Activated T-helper 2 cell treated with anti-CD3 and anti-CD28 coated beads, Interferon-gamma antibody, Interleukin-2, Interleukin-4, amounts not matched to agents 10 μg/mL and 5 μg/mL and 100 μg/mL, durations not matched to agents 14 hours and 24 hours and 36 hours (primary cell): ENCODE data around the gene UBE2C. TPM values are rescaled to one million over a fixed set of nuclear protein-coding genes. Genes with fewer than 3 reads are reported as not detected.

ENCODE experiments used
- DNase-seq: peaks from one replicate; pipeline ENCODE4 v3.0.0; 2021; ENCODE audit warnings: low spot score
- H3K27ac Mint-ChIP-seq: one replicate; pipeline ENCODE4 v1.8.0; 2021; ENCODE audit warnings: mixed read lengths
- H3K27me3 Mint-ChIP-seq: one replicate; pipeline ENCODE4 v1.8.0; 2021; ENCODE audit warnings: low read depth, mixed read lengths
- H3K36me3 Mint-ChIP-seq: one replicate; pipeline ENCODE4 v1.8.0; 2021; ENCODE audit warnings: low read depth, mixed read lengths
- H3K4me1 Mint-ChIP-seq: one replicate; pipeline ENCODE4 v1.8.0; 2021; ENCODE audit warnings: low read depth, mixed read lengths
- H3K4me3 Mint-ChIP-seq: one replicate; pipeline ENCODE4 v1.8.0; 2021; ENCODE audit warnings: low read depth, mild to moderate bottlenecking, moderate library complexity, mixed read lengths
- H3K9me3 Mint-ChIP-seq: one replicate; pipeline ENCODE4 v1.8.0; 2021; ENCODE audit warnings: mixed read lengths
- intact Hi-C: fragments of 100-400 bp; cut with micrococcal nuclease; formaldehyde crosslinking; loops from one replicate; pipeline ENCODE4 v1.15.1; 2023
- total RNA-seq: library from RNA; stranded (reverse); gene quantifications from 2 replicates; pipeline ENCODE4 v1.2.3, GENCODE V29; 2022

The UBE2C gene
- total RNA-seq, 1 donor from 2014 or later = 145 TPM

GRCh38 chr20:45813006-45813340, 529 bp downstream of the UBE2C start:
- H3K4me3 Mint-ChIP-seq = peak overlapping the region; percentile 90

GRCh38 chr20:45813489-45813888, 1.0 kb downstream of the UBE2C start:
- Mint-ChIP-seq H3K9me3 (no peaks in the 10 kb centered on the region), H3K27ac (peak overlapping the region; percentile 69), H3K4me3 (peak overlapping the region; percentile 90), H3K27me3 (no peaks in the 10 kb centered on the region), H3K4me1 (peaks cover 26% of the 10 kb centered on the region), H3K36me3 (peaks cover 76% of the 10 kb centered on the region)
- intact Hi-C loops = loop anchor here (2.0 to 5.0 kb wide), 3 partner anchors 44 to 159 kb away; partner anchors contain the start of genes ACOT8, SPATA25, ZNF335 and ZSWIM3
- no peak for DNase-seq

More at GRCh38 chr20:45813006-45813340, 529 bp downstream of the UBE2C start:
- intact Hi-C loops = loop anchor here (2.0 to 5.0 kb wide), 3 partner anchors 44 to 160 kb away; partner anchors contain the start of genes ACOT8, SPATA25, ZNF335 and ZSWIM3
- H3K27ac Mint-ChIP-seq = peak overlapping the region; percentile 69
- DNase-seq = no peak
- H3K36me3 Mint-ChIP-seq = peaks cover 77% of the 10 kb centered on the region
- H3K4me1 Mint-ChIP-seq = peaks cover 26% of the 10 kb centered on the region
- H3K27me3 Mint-ChIP-seq = no peaks in the 10 kb centered on the region
- H3K9me3 Mint-ChIP-seq = no peaks in the 10 kb centered on the region

GRCh38 chr20:45814314-45814713, 1.9 kb downstream of the UBE2C start:
- H3K27me3 Mint-ChIP-seq = no peaks in the 10 kb centered on the region
- no peak overlapping the region for H3K4me3 Mint-ChIP-seq
- no peak overlapping the region for H3K27ac Mint-ChIP-seq
- peaks cover 68% of the 10 kb centered on the region for H3K36me3 Mint-ChIP-seq
- intact Hi-C loops = loop anchor here (5.0 kb wide), 2 partner anchors 43 to 73 kb away; partner anchors contain the start of genes ACOT8, SPATA25 and ZSWIM3
- no peak for DNase-seq
- H3K9me3 Mint-ChIP-seq = no peaks in the 10 kb centered on the region
- peaks cover 26% of the 10 kb centered on the region for H3K4me1 Mint-ChIP-seq

GRCh38 chr20:45816951-45817350, 4.5 kb downstream of the UBE2C start:
- Mint-ChIP-seq H3K27ac (no peak overlapping the region), H3K36me3 (peaks cover 44% of the 10 kb centered on the region), H3K27me3 (peaks cover 8% of the 10 kb centered on the region), H3K4me3 (no peak overlapping the region), H3K9me3 (no peaks in the 10 kb centered on the region), H3K4me1 (peaks cover 20% of the 10 kb centered on the region)
- intact Hi-C loops = no loop called here
- no peak for DNase-seq

GRCh38 chr20:45817376-45818194, 5.1 kb downstream of the UBE2C start:
- H3K36me3 Mint-ChIP-seq = peaks cover 40% of the 10 kb centered on the region
- no peaks in the 10 kb centered on the region for H3K9me3 Mint-ChIP-seq
- H3K4me1 Mint-ChIP-seq = peaks cover 18% of the 10 kb centered on the region
- no peak overlapping the region for H3K4me3 Mint-ChIP-seq
- no peak for DNase-seq
- peak overlapping the region; percentile 52 for H3K27ac Mint-ChIP-seq
- H3K27me3 Mint-ChIP-seq = peaks cover 14% of the 10 kb centered on the region
- intact Hi-C loops = no loop called here

GRCh38 chr20:45818239-45818638, 5.8 kb downstream of the UBE2C start:
- intact Hi-C loops = no loop called here
- Mint-ChIP-seq H3K27ac (no peak overlapping the region), H3K9me3 (no peaks in the 10 kb centered on the region), H3K4me1 (peaks cover 13% of the 10 kb centered on the region), H3K27me3 (peaks cover 17% of the 10 kb centered on the region), H3K4me3 (no peak overlapping the region), H3K36me3 (peaks cover 33% of the 10 kb centered on the region)
- DNase-seq = no peak

GRCh38 chr20:45819466-45819865, 7.0 kb downstream of the UBE2C start:
- H3K27me3 Mint-ChIP-seq = peaks cover 28% of the 10 kb centered on the region
- no peak overlapping the region for H3K4me3 Mint-ChIP-seq
- intact Hi-C loops = no loop called here
- H3K36me3 Mint-ChIP-seq = peaks cover 23% of the 10 kb centered on the region
- no peak overlapping the region for H3K27ac Mint-ChIP-seq
- DNase-seq = no peak
- H3K4me1 Mint-ChIP-seq = peaks cover 18% of the 10 kb centered on the region
- H3K9me3 Mint-ChIP-seq = no peaks in the 10 kb centered on the region

GRCh38 chr20:45821947-45822346, 9.5 kb downstream of the UBE2C start:
- intact Hi-C loops = no loop called here
- Mint-ChIP-seq H3K4me1 (peaks cover 13% of the 10 kb centered on the region), H3K27me3 (peaks cover 28% of the 10 kb centered on the region), H3K36me3 (peaks cover 5% of the 10 kb centered on the region), H3K9me3 (no peaks in the 10 kb centered on the region), H3K27ac (no peak overlapping the region), H3K4me3 (no peak overlapping the region)
- no peak for DNase-seq

GRCh38 chr20:45822857-45823256, 10.4 kb downstream of the UBE2C start:
- intact Hi-C loops = no loop called here
- H3K4me1 Mint-ChIP-seq = peaks cover 11% of the 10 kb centered on the region
- peaks cover 28% of the 10 kb centered on the region for H3K27me3 Mint-ChIP-seq
- H3K27ac Mint-ChIP-seq = no peak overlapping the region
- no peak overlapping the region for H3K4me3 Mint-ChIP-seq
- no peak for DNase-seq
- H3K36me3 Mint-ChIP-seq = no peaks in the 10 kb centered on the region
- H3K9me3 Mint-ChIP-seq = no peaks in the 10 kb centered on the region

GRCh38 chr20:45823949-45824835, 11.7 kb downstream of the UBE2C start:
- H3K27ac Mint-ChIP-seq = peak overlapping the region; percentile 20

GRCh38 chr20:45826381-45827019, 14.1 kb downstream of the UBE2C start:
- intact Hi-C loops = no loop called here
- no peak overlapping the region for H3K4me3 Mint-ChIP-seq
- no peaks in the 10 kb centered on the region for H3K9me3 Mint-ChIP-seq
- H3K36me3 Mint-ChIP-seq = no peaks in the 10 kb centered on the region
- no peak for DNase-seq
- H3K4me1 Mint-ChIP-seq = peaks cover 11% of the 10 kb centered on the region
- peaks cover 29% of the 10 kb centered on the region for H3K27me3 Mint-ChIP-seq
- no peak overlapping the region for H3K27ac Mint-ChIP-seq

More at GRCh38 chr20:45823949-45824835, 11.7 kb downstream of the UBE2C start:
- Mint-ChIP-seq H3K4me1 (peaks cover 11% of the 10 kb centered on the region), H3K4me3 (peak overlapping the region; percentile 51), H3K9me3 (no peaks in the 10 kb centered on the region), H3K27me3 (peaks cover 33% of the 10 kb centered on the region), H3K36me3 (no peaks in the 10 kb centered on the region)
- DNase-seq = peak; percentile 22
- intact Hi-C loops = no loop called here

- H3K4me3 Mint-ChIP-seq = no peak within 1 kb of the TSS
These were observed 14.7 kb downstream of the UBE2C start, which contains the start of gene TNNC2 for GRCh38 chr20:45827030-45827652. TNNC2 (minus strand) TSS chr20:45827312; CDS start chr20:45827248, 64 bp downstream.

More at GRCh38 chr20:45827030-45827652, 14.7 kb downstream of the UBE2C start, which contains the start of gene TNNC2:
- H3K4me1 Mint-ChIP-seq = peaks cover 11% of the 10 kb centered on the region
- H3K36me3 Mint-ChIP-seq = no peaks in the 10 kb centered on the region
- peaks cover 28% of the 10 kb centered on the region for H3K27me3 Mint-ChIP-seq
- H3K27ac Mint-ChIP-seq = no peak within 1 kb of the TSS
- intact Hi-C loops = no loop called here
- no peak for DNase-seq
- H3K9me3 Mint-ChIP-seq = no peaks in the 10 kb centered on the region
